VCaP (cell line): Measurements from ENCODE around the gene SCN2B.

Experiments
- H3K27ac ChIP-seq: fragments of 450-650 bp; 2 replicates; pipeline ENCODE4 v1.5.1; 2017
- CTCF ChIP-seq: fragments of 450-650 bp; conservative IDR thresholded peaks from 2 replicates; pipeline ENCODE4 v1.5.1; 2017; ENCODE audit warnings: mild to moderate bottlenecking, moderate library complexity

SCN2B gene

GRCh38 chr11:118213201-118213600 lies 36.8 kb upstream of the SCN2B start:
- no peak overlapping the region for H3K27ac ChIP-seq
- no peak for TF ChIP-seq CTCF

GRCh38 chr11:118212781-118213191 lies 36.3 kb upstream of the SCN2B start:
- H3K27ac ChIP-seq, result no peak overlapping the region
- TF ChIP-seq CTCF, result no peak

- H3K27ac ChIP-seq, result no peak overlapping the region
Observed at GRCh38 chr11:118212131-118212725, 35.8 kb upstream of the SCN2B start.

GRCh38 chr11:118211006-118211405 lies 34.6 kb upstream of the SCN2B start:
- H3K27ac ChIP-seq, result no peak overlapping the region
- no peak for TF ChIP-seq CTCF

More at GRCh38 chr11:118212131-118212725, 35.8 kb upstream of the SCN2B start:
- TF ChIP-seq CTCF, result no peak

- no peak for TF ChIP-seq CTCF
Observed at GRCh38 chr11:118210323-118210722, 33.9 kb upstream of the SCN2B start.

GRCh38 chr11:118209033-118209432 lies 32.6 kb upstream of the SCN2B start:
- TF ChIP-seq CTCF, result no peak
- no peak overlapping the region for H3K27ac ChIP-seq

More at GRCh38 chr11:118210323-118210722, 33.9 kb upstream of the SCN2B start:
- no peak overlapping the region for H3K27ac ChIP-seq

- no peak for TF ChIP-seq CTCF
- H3K27ac ChIP-seq, result no peak overlapping the region
Observed at GRCh38 chr11:118207079-118207478, 30.6 kb upstream of the SCN2B start.
